ENCODE measurements around the gene MRPL14. TPM values are rescaled to one million over a fixed set of nuclear protein-coding genes. Genes with fewer than 3 reads are reported as not detected.

MRPL14 gene
- total RNA-seq, 2 donors from 2014 or later, result 36.5 to 49.9 TPM

Other genes starting within 250 kb of the MRPL14 start
- 10 to 100 TPM; 21.2 to 22.2 TPM for gene TMEM63B, start 102 bp upstream of the MRPL14 start, total RNA-seq
- not detected for gene CAPN11, start 31.4 kb upstream of the MRPL14 start, total RNA-seq
- not detected for gene MYMX, start 89.5 kb upstream of the MRPL14 start, total RNA-seq
- gene SLC29A1, start 96.1 kb upstream of the MRPL14 start, total RNA-seq, result 10 to 100 TPM; 25.1 to 95.6 TPM
- gene HSP90AB1, start 119.6 kb upstream of the MRPL14 start, total RNA-seq, result 1,000 to 10,000 TPM; 1,035 to 1,696 TPM
- 10 to 100 TPM; 34.6 to 39.4 TPM for gene SLC35B2, start 130.1 kb upstream of the MRPL14 start, total RNA-seq
- 10 to 100 TPM; 24.1 to 26.1 TPM for gene NFKBIE, start 138.1 kb upstream of the MRPL14 start, total RNA-seq
- not detected for gene TMEM151B, start 143.0 kb upstream of the MRPL14 start, total RNA-seq
- gene AARS2, start 185.9 kb upstream of the MRPL14 start, total RNA-seq, result 10 to 100 TPM; 19.3 to 32.6 TPM
- not detected for gene SPATS1, start 215.2 kb upstream of the MRPL14 start, total RNA-seq